WTC11 (cell line): Measurements from ENCODE around the gene CIAO2A. TPM values are rescaled to one million over a fixed set of nuclear protein-coding genes. Genes with fewer than 3 reads are reported as not detected.

Source experiments
- ATAC-seq: fragments of 200-7000 bp; cut with Tn5 transposase; 2 replicates; pipeline ENCODE4 v1.10.0; 2021; ENCODE audit warnings: mild to moderate bottlenecking, moderate library complexity
- CTCF ChIA-PET: fragments of 300-600 bp; sonication (Branson Sonifier 250); formaldehyde crosslinking; loops from one replicate; lab custom pipeline; 2021; ENCODE audit warnings: antibody characterized with exemption; lab: Charles Lee
- POLR2A ChIA-PET: fragments of 350-600 bp; sonication (Branson Sonifier 250); formaldehyde crosslinking; loops from one replicate; lab custom pipeline; 2021; ENCODE audit warnings: antibody characterized with exemption; lab: Charles Lee
- DNase-seq: peaks from one replicate; pipeline ENCODE4 v3.0.0; 2021; ENCODE audit warnings: low spot score
- H3K27ac Mint-ChIP-seq: 2 replicates; pipeline ENCODE4 v1.8.0; 2021; ENCODE audit warnings: mixed read lengths
- H3K27me3 Mint-ChIP-seq: 2 replicates; pipeline ENCODE4 v1.8.0; 2021; ENCODE audit warnings: low read depth, mild to moderate bottlenecking, moderate library complexity, mixed read lengths
- H3K36me3 Mint-ChIP-seq: 2 replicates; pipeline ENCODE4 v1.8.0; 2021; ENCODE audit warnings: mixed read lengths
- H3K4me1 Mint-ChIP-seq: 2 replicates; pipeline ENCODE4 v1.8.0; 2022; ENCODE audit warnings: mixed read lengths
- H3K4me3 Mint-ChIP-seq: 2 replicates; pipeline ENCODE4 v1.8.0; 2021; ENCODE audit warnings: mild to moderate bottlenecking, moderate library complexity, mixed read lengths
- H3K9me3 Mint-ChIP-seq: 2 replicates; pipeline ENCODE4 v1.8.0; 2021; ENCODE audit warnings: mixed read lengths
- ETV6 ChIP-seq: sonication (generic); formaldehyde crosslinking; IDR thresholded peaks from 2 replicates; pipeline ENCODE4 v1.8.1; 2022; ENCODE audit warnings: mild to moderate bottlenecking, missing genetic modification reagents
- GABPB1 ChIP-seq: sonication (generic); formaldehyde crosslinking; IDR thresholded peaks from 2 replicates; pipeline ENCODE4 v1.8.1; 2023; ENCODE audit warnings: mild to moderate bottlenecking, missing genetic modification reagents
- HMGA2 ChIP-seq: fragments of 250-450 bp; sonication (Bioruptor Pico); IDR thresholded peaks from 2 replicates; pipeline ENCODE4 v1.4.0; 2021; ENCODE audit warnings: mild to moderate bottlenecking, moderate library complexity
- IRF2 ChIP-seq: sonication (generic); formaldehyde crosslinking; IDR thresholded peaks from 2 replicates; pipeline ENCODE4 v1.8.0; 2022; ENCODE audit warnings: low read depth, missing genetic modification reagents, borderline replicate concordance
- NFE2L1 ChIP-seq: sonication (generic); formaldehyde crosslinking; IDR thresholded peaks from 2 replicates; pipeline ENCODE4 v1.8.1; 2023; ENCODE audit warnings: missing genetic modification reagents
- NR1H2 ChIP-seq: sonication (generic); formaldehyde crosslinking; IDR thresholded peaks from 2 replicates; pipeline ENCODE4 v1.9.0; 2021; ENCODE audit warnings: mild to moderate bottlenecking, moderate library complexity, missing genetic modification reagents
- NR3C1 ChIP-seq: sonication (generic); formaldehyde crosslinking; conservative IDR thresholded peaks from 2 replicates; pipeline ENCODE4 v1.8.1; 2023; ENCODE audit warnings: low read depth, mild to moderate bottlenecking, missing genetic modification reagents
- OVOL2 ChIP-seq: fragments of 250-450 bp; sonication (Bioruptor Pico); IDR thresholded peaks from 2 replicates; pipeline ENCODE4 v1.9.0; 2021; ENCODE audit warnings: mild to moderate bottlenecking, borderline replicate concordance
- ZBTB21 ChIP-seq: sonication (generic); formaldehyde crosslinking; IDR thresholded peaks from 2 replicates; pipeline ENCODE4 v1.8.1; 2023; ENCODE audit warnings: mild to moderate bottlenecking, missing genetic modification reagents, borderline replicate concordance
- ZNF263 ChIP-seq: sonication (generic); formaldehyde crosslinking; IDR thresholded peaks from 2 replicates; pipeline ENCODE4 v1.8.1; 2022; ENCODE audit warnings: low read depth, mild to moderate bottlenecking, moderate library complexity, missing genetic modification reagents
- ZNF396 ChIP-seq: fragments of 250-450 bp; sonication (Bioruptor Pico); IDR thresholded peaks from 2 replicates; pipeline ENCODE4 v1.8.0; 2021; ENCODE audit warnings: mild to moderate bottlenecking, moderate library complexity, borderline replicate concordance
- total RNA-seq: library from RNA; stranded (reverse); gene quantifications from 3 replicates; pipeline ENCODE4 v1.2.3, GENCODE V29; 2021
- TF ChIP-seq, protein P1 (sequence below): fragments of 250-450 bp; sonication (Bioruptor Pico); IDR thresholded peaks from 2 replicates; pipeline ENCODE4 v1.9.0; 2021; ENCODE audit warnings: mild to moderate bottlenecking
- TF ChIP-seq, protein P2 (sequence below): sonication (generic); formaldehyde crosslinking; IDR thresholded peaks from 2 replicates; pipeline ENCODE4 v1.8.0; 2023; ENCODE audit warnings: missing genetic modification reagents, mild to moderate bottlenecking, borderline replicate concordance
- TF ChIP-seq, protein P3 (sequence below): sonication (generic); formaldehyde crosslinking; IDR thresholded peaks from 2 replicates; pipeline ENCODE4 v1.8.0; 2022; ENCODE audit warnings: mild to moderate bottlenecking, missing genetic modification reagents
- TF ChIP-seq, protein P4 (sequence below): fragments of 250-450 bp; sonication (Bioruptor Pico); IDR thresholded peaks from 2 replicates; pipeline ENCODE4 v2.1.2; 2022; ENCODE audit warnings: mild to moderate bottlenecking, moderate library complexity
- TF ChIP-seq, protein P5 (sequence below): sonication (generic); formaldehyde crosslinking; IDR thresholded peaks from 2 replicates; pipeline ENCODE4 v1.8.1; 2023; ENCODE audit warnings: mild to moderate bottlenecking, missing genetic modification reagents
- TF ChIP-seq, protein P6 (sequence below): sonication (generic); formaldehyde crosslinking; conservative IDR thresholded peaks from 2 replicates; pipeline ENCODE4 v1.8.1; 2023; ENCODE audit warnings: mild to moderate bottlenecking, low read depth, missing genetic modification reagents, moderate library complexity
- TF ChIP-seq, protein P7 (sequence below): sonication (generic); formaldehyde crosslinking; IDR thresholded peaks from 2 replicates; pipeline ENCODE4 v1.8.0; 2023; ENCODE audit warnings: missing genetic modification reagents
- TF ChIP-seq, protein P8 (sequence below): fragments of 250-450 bp; sonication (Bioruptor Pico); conservative IDR thresholded peaks from 2 replicates; pipeline ENCODE4 v1.9.0; 2021; ENCODE audit warnings: mild to moderate bottlenecking

The CIAO2A gene
- total RNA-seq, 1 experiment from 2014 or later: 73.6 TPM

DNA sequence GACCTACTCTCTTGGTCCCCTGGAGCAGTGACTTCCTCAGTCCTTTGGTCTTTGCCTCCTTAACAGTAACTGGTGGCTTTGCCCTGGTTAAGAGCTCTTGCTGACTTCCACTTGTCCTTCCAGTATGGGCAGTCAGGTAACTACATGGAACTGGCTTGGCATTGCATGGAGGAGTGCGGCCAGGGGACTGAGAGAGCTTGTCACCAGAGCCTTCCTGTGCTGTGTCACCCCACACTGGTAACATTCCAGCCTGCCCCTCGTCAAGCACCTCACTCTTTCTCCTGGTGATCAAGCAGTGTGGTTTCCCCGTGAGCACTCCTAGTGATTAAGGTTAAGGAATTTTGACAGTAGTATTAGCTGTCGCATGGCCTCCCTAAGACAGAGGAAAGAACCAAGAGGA, 38.6 kb upstream of the CIAO2A start:
- TF ChIP-seq, protein P1, sequence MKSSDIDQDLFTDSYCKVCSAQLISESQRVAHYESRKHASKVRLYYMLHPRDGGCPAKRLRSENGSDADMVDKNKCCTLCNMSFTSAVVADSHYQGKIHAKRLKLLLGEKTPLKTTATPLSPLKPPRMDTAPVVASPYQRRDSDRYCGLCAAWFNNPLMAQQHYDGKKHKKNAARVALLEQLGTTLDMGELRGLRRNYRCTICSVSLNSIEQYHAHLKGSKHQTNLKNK (CRISPR knock-in tag): no peak
- TF ChIP-seq, protein P2, sequence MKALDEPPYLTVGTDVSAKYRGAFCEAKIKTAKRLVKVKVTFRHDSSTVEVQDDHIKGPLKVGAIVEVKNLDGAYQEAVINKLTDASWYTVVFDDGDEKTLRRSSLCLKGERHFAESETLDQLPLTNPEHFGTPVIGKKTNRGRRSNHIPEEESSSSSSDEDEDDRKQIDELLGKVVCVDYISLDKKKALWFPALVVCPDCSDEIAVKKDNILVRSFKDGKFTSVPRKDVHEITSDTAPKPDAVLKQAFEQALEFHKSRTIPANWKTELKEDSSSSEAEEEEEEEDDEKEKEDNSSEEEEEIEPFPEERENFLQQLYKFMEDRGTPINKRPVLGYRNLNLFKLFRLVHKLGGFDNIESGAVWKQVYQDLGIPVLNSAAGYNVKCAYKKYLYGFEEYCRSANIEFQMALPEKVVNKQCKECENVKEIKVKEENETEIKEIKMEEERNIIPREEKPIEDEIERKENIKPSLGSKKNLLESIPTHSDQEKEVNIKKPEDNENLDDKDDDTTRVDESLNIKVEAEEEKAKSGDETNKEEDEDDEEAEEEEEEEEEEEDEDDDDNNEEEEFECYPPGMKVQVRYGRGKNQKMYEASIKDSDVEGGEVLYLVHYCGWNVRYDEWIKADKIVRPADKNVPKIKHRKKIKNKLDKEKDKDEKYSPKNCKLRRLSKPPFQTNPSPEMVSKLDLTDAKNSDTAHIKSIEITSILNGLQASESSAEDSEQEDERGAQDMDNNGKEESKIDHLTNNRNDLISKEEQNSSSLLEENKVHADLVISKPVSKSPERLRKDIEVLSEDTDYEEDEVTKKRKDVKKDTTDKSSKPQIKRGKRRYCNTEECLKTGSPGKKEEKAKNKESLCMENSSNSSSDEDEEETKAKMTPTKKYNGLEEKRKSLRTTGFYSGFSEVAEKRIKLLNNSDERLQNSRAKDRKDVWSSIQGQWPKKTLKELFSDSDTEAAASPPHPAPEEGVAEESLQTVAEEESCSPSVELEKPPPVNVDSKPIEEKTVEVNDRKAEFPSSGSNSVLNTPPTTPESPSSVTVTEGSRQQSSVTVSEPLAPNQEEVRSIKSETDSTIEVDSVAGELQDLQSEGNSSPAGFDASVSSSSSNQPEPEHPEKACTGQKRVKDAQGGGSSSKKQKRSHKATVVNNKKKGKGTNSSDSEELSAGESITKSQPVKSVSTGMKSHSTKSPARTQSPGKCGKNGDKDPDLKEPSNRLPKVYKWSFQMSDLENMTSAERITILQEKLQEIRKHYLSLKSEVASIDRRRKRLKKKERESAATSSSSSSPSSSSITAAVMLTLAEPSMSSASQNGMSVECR (CRISPR knock-in tag): no peak
- TF ChIP-seq OVOL2 (CRISPR knock-in tag): no peak
- TF ChIP-seq ZNF263 (CRISPR knock-in tag): no peak
- no peak for TF ChIP-seq NFE2L1
- TF ChIP-seq HMGA2 (CRISPR knock-in tag): no peak
- no peak for TF ChIP-seq ZNF396 (CRISPR knock-in tag)
- TF ChIP-seq NR1H2 (CRISPR knock-in tag): no peak
- TF ChIP-seq ETV6 (CRISPR knock-in tag): no peak
- no peak for TF ChIP-seq ZBTB21 (CRISPR knock-in tag)
- TF ChIP-seq, protein P3, sequence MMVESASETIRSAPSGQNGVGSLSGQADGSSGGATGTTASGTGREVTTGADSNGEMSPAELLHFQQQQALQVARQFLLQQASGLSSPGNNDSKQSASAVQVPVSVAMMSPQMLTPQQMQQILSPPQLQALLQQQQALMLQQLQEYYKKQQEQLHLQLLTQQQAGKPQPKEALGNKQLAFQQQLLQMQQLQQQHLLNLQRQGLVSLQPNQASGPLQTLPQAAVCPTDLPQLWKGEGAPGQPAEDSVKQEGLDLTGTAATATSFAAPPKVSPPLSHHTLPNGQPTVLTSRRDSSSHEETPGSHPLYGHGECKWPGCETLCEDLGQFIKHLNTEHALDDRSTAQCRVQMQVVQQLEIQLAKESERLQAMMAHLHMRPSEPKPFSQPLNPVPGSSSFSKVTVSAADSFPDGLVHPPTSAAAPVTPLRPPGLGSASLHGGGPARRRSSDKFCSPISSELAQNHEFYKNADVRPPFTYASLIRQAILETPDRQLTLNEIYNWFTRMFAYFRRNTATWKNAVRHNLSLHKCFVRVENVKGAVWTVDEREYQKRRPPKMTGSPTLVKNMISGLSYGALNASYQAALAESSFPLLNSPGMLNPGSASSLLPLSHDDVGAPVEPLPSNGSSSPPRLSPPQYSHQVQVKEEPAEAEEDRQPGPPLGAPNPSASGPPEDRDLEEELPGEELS (CRISPR knock-in tag): no peak
- TF ChIP-seq IRF2 (CRISPR knock-in tag): no peak
- no peak for TF ChIP-seq GABPB1 (CRISPR knock-in tag)
- TF ChIP-seq, protein P4, sequence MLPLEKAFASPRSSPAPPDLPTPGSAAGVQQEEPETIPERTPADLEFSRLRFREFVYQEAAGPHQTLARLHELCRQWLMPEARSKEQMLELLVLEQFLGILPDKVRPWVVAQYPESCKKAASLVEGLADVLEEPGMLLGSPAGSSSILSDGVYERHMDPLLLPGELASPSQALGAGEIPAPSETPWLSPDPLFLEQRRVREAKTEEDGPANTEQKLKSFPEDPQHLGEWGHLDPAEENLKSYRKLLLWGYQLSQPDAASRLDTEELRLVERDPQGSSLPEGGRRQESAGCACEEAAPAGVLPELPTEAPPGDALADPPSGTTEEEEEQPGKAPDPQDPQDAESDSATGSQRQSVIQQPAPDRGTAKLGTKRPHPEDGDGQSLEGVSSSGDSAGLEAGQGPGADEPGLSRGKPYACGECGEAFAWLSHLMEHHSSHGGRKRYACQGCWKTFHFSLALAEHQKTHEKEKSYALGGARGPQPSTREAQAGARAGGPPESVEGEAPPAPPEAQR (CRISPR knock-in tag): no peak
- TF ChIP-seq, protein P5, sequence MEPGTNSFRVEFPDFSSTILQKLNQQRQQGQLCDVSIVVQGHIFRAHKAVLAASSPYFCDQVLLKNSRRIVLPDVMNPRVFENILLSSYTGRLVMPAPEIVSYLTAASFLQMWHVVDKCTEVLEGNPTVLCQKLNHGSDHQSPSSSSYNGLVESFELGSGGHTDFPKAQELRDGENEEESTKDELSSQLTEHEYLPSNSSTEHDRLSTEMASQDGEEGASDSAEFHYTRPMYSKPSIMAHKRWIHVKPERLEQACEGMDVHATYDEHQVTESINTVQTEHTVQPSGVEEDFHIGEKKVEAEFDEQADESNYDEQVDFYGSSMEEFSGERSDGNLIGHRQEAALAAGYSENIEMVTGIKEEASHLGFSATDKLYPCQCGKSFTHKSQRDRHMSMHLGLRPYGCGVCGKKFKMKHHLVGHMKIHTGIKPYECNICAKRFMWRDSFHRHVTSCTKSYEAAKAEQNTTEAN (CRISPR knock-in tag): no peak
- TF ChIP-seq, protein P6, sequence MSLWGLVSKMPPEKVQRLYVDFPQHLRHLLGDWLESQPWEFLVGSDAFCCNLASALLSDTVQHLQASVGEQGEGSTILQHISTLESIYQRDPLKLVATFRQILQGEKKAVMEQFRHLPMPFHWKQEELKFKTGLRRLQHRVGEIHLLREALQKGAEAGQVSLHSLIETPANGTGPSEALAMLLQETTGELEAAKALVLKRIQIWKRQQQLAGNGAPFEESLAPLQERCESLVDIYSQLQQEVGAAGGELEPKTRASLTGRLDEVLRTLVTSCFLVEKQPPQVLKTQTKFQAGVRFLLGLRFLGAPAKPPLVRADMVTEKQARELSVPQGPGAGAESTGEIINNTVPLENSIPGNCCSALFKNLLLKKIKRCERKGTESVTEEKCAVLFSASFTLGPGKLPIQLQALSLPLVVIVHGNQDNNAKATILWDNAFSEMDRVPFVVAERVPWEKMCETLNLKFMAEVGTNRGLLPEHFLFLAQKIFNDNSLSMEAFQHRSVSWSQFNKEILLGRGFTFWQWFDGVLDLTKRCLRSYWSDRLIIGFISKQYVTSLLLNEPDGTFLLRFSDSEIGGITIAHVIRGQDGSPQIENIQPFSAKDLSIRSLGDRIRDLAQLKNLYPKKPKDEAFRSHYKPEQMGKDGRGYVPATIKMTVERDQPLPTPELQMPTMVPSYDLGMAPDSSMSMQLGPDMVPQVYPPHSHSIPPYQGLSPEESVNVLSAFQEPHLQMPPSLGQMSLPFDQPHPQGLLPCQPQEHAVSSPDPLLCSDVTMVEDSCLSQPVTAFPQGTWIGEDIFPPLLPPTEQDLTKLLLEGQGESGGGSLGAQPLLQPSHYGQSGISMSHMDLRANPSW (CRISPR knock-in tag): no peak
- no peak for TF ChIP-seq NR3C1 (CRISPR knock-in tag)
- TF ChIP-seq, protein P7, sequence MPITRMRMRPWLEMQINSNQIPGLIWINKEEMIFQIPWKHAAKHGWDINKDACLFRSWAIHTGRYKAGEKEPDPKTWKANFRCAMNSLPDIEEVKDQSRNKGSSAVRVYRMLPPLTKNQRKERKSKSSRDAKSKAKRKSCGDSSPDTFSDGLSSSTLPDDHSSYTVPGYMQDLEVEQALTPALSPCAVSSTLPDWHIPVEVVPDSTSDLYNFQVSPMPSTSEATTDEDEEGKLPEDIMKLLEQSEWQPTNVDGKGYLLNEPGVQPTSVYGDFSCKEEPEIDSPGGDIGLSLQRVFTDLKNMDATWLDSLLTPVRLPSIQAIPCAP (CRISPR knock-in tag): no peak
- TF ChIP-seq, protein P8, sequence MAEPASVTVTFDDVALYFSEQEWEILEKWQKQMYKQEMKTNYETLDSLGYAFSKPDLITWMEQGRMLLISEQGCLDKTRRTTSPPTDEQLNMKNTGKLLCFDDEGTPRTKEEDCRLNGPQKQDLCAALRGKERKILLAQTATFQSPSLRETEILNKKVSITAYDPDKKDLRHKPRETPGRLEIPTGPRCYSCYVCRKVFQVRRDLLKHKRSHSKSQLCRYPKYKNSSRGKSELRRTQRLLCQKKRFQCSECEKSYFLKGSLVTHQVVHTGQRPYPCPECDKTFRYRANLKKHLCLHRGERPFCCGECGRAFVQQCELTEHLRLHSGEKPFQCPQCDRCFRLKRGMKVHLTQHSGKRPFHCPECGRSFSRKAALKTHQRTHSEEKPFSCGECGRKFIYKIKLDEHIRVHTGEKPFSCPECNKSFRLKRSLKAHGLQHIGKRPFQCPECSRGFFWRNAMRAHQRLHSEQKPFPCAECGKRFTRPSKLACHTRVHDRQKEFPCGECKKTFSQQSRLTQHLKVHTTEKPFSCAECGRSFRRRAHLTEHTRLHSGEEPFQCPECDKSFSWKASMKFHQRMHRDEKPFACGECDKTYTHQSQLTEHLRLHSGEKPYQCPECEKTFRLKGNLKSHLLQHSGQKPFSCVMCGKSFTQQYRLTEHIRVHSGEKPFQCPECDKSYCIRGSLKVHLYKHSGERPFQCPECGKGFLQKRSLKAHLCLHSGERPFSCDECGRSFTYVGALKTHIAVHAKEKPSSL: no peak
- CTCF ChIA-PET: interaction anchor here (1.5 to 2.0 kb wide), 3 partner anchors 17 to 187 kb away, joined by 6 to 12 read pairs (median 7); no protein-coding TSS in a partner anchor
- no peaks in the 10 kb centered on the region for H3K4me1 Mint-ChIP-seq
- no peaks in the 10 kb centered on the region for H3K9me3 Mint-ChIP-seq
- POLR2A ChIA-PET: no interaction called here
- ATAC-seq (no peak), DNase-seq (no peak)
- no peaks in the 10 kb centered on the region for H3K27me3 Mint-ChIP-seq
- no peak overlapping the region for H3K4me3 Mint-ChIP-seq
- peaks cover 68% of the 10 kb centered on the region for H3K36me3 Mint-ChIP-seq
- no peak overlapping the region for H3K27ac Mint-ChIP-seq
